Measurements from ENCODE around the gene DNAJB6.
A peak's percentile ranks its signal among the peaks of the same experiment; 100 is the strongest.

DNAJB6 gene

GRCh38 chr7:157336383-157337315 is at the start of gene DNAJB6:
Gene DNAJB6, plus strand, starts transcription at chr7:157337004. Its CDS starts 21,569 bp downstream, at chr7:157358573.
- Mint-ChIP-seq H3K4me3 (peak within 1 kb of the TSS; percentile 89), H3K4me1 (peaks cover 24% of the 10 kb centered on the region), H3K27ac (peak within 1 kb of the TSS; percentile 97), H3K36me3 (peaks cover 62% of the 10 kb centered on the region), H3K9me3 (no peaks in the 10 kb centered on the region)
- DNase-seq (ENCODE audit: low spot score in 2 of 2) (peak; percentile 94 to 98), ATAC-seq (peak; percentile 83)

DNA sequence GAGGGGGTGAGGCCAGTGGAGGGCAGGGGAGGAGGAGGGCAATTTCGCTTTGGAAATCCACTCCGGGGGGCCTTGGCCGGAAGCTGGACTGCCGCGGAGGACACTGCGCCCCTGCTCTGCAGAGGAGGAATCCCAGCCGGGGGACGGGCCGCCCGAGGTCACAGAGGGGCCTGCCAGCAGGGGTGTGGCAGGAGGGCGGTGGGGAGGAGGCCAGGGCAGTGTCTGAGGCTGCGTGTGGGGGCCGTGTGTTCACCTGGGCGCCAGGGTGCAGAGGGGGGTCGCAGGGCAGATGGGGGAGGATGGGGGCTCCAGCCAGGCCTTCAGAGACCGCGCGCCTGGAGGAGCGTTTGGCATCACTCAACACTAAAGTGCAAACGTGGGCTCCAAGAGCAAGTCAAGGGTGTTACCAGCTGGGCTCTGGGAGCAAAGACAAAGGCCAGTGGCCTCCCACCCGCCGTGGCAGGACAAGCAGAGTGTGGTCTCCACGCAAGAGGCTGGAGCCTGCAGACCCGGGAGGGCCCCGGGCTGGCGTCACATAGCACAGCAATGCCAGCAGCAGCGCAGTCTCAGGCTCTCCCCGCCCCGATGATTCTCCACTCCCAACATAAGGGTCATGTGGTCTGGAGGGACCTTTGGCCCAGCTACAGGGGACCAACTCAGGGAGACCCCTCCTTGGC is 45.3 kb upstream of the DNAJB6 start:
- DNase-seq (ENCODE audit: low spot score in 2 of 2) = no peak
- H3K4me1 Mint-ChIP-seq = peaks cover 6% of the 10 kb centered on the region
- no peaks in the 10 kb centered on the region for H3K9me3 Mint-ChIP-seq
- ATAC-seq = no peak
- peaks cover 6% of the 10 kb centered on the region for H3K36me3 Mint-ChIP-seq
- H3K27ac Mint-ChIP-seq = no peak overlapping the region
- H3K4me3 Mint-ChIP-seq = no peak overlapping the region

- H3K4me1 Mint-ChIP-seq = peaks cover 6% of the 10 kb centered on the region
- no peak for ATAC-seq
These were observed 44.5 kb upstream of the DNAJB6 start for GRCh38 chr7:157292258-157292657.

DNA sequence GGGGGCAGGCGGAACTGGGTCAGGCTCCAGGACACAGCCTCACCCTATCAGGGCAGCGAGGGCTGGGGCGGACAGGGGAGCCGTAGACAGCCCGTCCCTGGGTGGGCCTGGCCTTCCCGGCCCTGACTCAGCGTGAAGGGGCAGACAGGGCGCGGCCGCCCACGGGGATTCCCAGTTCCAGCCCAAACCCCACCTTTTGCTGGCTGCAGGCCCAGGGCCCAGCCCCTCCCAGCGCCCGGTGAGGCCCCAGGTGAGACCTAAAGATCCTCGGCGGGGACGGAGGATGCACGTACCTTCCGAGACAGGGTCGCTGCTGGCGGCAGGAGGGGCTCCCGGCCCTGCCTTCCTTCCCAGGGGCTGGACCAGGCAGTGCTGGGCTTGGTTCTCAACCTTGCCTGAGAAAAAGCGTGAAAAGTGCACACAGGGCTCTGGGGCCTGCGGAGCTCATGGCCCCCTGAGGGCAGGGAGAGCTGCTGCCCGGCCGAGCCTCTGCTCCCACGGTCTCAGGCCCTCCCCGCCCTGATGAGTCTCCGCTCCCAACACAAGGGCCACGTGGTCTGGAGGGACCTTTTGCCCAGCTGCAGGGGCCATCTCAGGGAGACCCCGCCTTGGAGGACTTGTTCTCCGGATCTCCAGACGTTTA is 43.9 kb upstream of the DNAJB6 start:
- no peaks in the 10 kb centered on the region for H3K9me3 Mint-ChIP-seq
- H3K4me1 Mint-ChIP-seq = peaks cover 11% of the 10 kb centered on the region
- no peak overlapping the region for H3K27ac Mint-ChIP-seq

More at GRCh38 chr7:157292258-157292657, 44.5 kb upstream of the DNAJB6 start:
- no peak for DNase-seq (ENCODE audit: low spot score in 2 of 2)
- Mint-ChIP-seq H3K9me3 (no peaks in the 10 kb centered on the region), H3K27ac (no peak overlapping the region), H3K36me3 (peaks cover 6% of the 10 kb centered on the region), H3K4me3 (no peak overlapping the region)

GRCh38 chr7:157293413-157293788 is 43.4 kb upstream of the DNAJB6 start:
- Mint-ChIP-seq H3K36me3 (peaks cover 8% of the 10 kb centered on the region), H3K27ac (no peak overlapping the region), H3K4me3 (no peak overlapping the region), H3K9me3 (no peaks in the 10 kb centered on the region), H3K4me1 (peaks cover 14% of the 10 kb centered on the region)
- ATAC-seq (no peak), DNase-seq (ENCODE audit: low spot score in 2 of 2) (no peak)

More for the DNA sequence above, 43.9 kb upstream of the DNAJB6 start:
- ATAC-seq = no peak
- DNase-seq (ENCODE audit: low spot score in 2 of 2) = no peak
- Mint-ChIP-seq H3K36me3 (peaks cover 6% of the 10 kb centered on the region), H3K4me3 (no peak overlapping the region)

GRCh38 chr7:157294773-157295172 is 42.0 kb upstream of the DNAJB6 start:
- ATAC-seq (no peak), DNase-seq (ENCODE audit: low spot score in 2 of 2) (no peak)
- H3K4me1 Mint-ChIP-seq = peaks cover 27% of the 10 kb centered on the region
- H3K9me3 Mint-ChIP-seq = peaks cover 4% of the 10 kb centered on the region
- H3K4me3 Mint-ChIP-seq = no peak overlapping the region
- peaks cover 16% of the 10 kb centered on the region for H3K36me3 Mint-ChIP-seq
- no peak overlapping the region for H3K27ac Mint-ChIP-seq

GRCh38 chr7:157295338-157295737 is 41.5 kb upstream of the DNAJB6 start:
- peaks cover 4% of the 10 kb centered on the region for H3K9me3 Mint-ChIP-seq
- DNase-seq (ENCODE audit: low spot score in 2 of 2) (no peak), ATAC-seq (no peak)
- H3K4me3 Mint-ChIP-seq = no peak overlapping the region
- H3K36me3 Mint-ChIP-seq = peaks cover 20% of the 10 kb centered on the region
- H3K4me1 Mint-ChIP-seq = peaks cover 28% of the 10 kb centered on the region
- no peak overlapping the region for H3K27ac Mint-ChIP-seq

DNA sequence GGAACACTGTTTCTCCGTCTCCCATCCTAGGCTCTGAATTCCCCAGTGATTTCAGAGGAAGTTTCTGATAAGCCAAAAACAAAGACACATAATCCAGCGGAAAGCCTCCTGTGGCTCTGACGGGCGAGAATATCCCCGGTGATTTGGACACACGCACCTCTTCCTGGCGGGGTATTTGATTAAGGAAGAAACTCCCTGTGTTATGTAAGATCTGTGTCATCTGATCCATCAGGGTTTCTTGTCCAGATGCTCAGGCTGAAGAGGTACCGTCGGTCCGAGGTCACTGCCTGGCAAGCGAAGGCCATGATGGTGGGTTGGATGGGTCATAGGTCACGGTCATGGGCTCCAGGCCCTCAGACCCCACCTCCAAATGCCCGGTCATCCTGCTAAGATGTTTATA is 39.6 kb upstream of the DNAJB6 start:
- H3K4me1 Mint-ChIP-seq = peaks cover 43% of the 10 kb centered on the region
- no peak overlapping the region for H3K4me3 Mint-ChIP-seq
- ATAC-seq = no peak
- H3K9me3 Mint-ChIP-seq = peaks cover 4% of the 10 kb centered on the region
- peaks cover 26% of the 10 kb centered on the region for H3K36me3 Mint-ChIP-seq
- no peak for DNase-seq (ENCODE audit: low spot score in 2 of 2)
- peak overlapping the region; percentile 79 for H3K27ac Mint-ChIP-seq

DNA sequence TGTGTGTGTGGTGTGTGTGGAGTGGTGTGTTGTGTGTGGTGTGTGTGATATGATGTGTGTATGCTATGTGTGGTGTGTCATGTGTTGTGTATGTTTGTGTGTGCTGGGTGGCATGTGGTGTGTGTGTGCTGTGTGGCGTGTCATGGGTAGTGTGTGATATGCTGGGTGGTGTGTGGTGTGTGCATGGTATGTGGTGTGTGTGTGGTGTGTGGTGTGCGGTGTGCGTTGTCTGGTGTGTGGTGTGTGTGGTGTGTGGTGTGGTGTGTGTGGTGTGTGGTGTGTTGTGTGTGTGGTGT is 37.5 kb upstream of the DNAJB6 start:
- Mint-ChIP-seq H3K4me1 (peaks cover 59% of the 10 kb centered on the region), H3K27ac (peak overlapping the region; percentile 97), H3K9me3 (peaks cover 4% of the 10 kb centered on the region), H3K4me3 (peak overlapping the region; percentile 64), H3K36me3 (peaks cover 37% of the 10 kb centered on the region)
- ATAC-seq = no peak
- DNase-seq (ENCODE audit: low spot score in 2 of 2) = no peak

DNA sequence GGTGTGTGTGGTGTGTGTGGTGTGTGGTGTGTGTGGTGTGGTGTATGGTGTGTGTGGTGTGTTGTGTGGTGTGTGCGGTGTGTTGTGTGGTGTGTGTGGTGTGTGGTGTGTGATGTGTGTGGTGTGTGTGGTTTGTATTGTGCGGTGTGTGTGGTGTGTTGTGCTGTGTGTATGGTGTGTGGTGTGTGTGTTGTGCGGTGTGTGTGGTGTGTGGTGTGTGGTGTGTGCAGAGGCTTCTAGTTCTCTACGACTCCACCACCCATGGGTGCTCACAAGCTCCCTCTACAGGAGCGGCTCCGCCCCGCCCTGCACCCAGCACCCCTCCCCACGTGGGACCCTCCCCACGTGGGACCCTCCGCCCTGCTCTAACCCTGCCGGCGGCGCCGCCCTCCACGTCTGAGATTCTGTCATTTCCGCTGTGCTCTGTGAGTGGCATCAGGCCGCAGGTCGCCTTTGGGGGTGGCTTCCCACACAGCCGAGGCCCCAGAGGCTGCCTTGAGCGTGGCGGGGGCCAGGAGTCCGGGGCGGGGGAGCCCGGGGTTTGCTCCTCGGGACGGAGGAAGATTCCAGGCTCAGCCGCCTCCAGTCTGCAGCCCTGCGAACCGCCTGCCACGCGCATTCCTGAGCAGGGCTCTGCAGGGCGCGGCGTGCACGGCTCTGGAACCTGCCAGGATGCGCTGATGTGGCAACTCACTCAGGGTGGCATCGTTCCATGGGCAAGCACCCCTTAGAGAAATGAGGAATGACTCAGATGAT is 37.0 kb upstream of the DNAJB6 start:
- Mint-ChIP-seq H3K4me3 (peak overlapping the region; percentile 64), H3K4me1 (peaks cover 59% of the 10 kb centered on the region), H3K9me3 (peaks cover 4% of the 10 kb centered on the region), H3K27ac (peak overlapping the region; percentile 97), H3K36me3 (peaks cover 37% of the 10 kb centered on the region)
- peak in 1 of 2 donors; percentile 36 for DNase-seq (ENCODE audit: low spot score in 2 of 2)
- ATAC-seq = peak; percentile 71

GRCh38 chr7:157300369-157300825 is 36.4 kb upstream of the DNAJB6 start:
- peaks cover 64% of the 10 kb centered on the region for H3K4me1 Mint-ChIP-seq
- DNase-seq (ENCODE audit: low spot score in 2 of 2) (no peak), ATAC-seq (no peak)
- peak overlapping the region; percentile 97 for H3K27ac Mint-ChIP-seq
- H3K4me3 Mint-ChIP-seq = peak overlapping the region; percentile 64
- H3K9me3 Mint-ChIP-seq = peaks cover 4% of the 10 kb centered on the region
- peaks cover 37% of the 10 kb centered on the region for H3K36me3 Mint-ChIP-seq

GRCh38 chr7:157301610-157302120 is 35.1 kb upstream of the DNAJB6 start:
- Mint-ChIP-seq H3K27ac (peak overlapping the region; percentile 97), H3K36me3 (peaks cover 43% of the 10 kb centered on the region), H3K4me1 (peaks cover 72% of the 10 kb centered on the region), H3K9me3 (peaks cover 4% of the 10 kb centered on the region), H3K4me3 (peak overlapping the region; percentile 64)
- DNase-seq (ENCODE audit: low spot score in 2 of 2) (peak in 1 of 2 donors; percentile 65), ATAC-seq (no peak)

GRCh38 chr7:157306846-157307838 is 29.7 kb upstream of the DNAJB6 start:
- peak overlapping the region; percentile 24 for H3K4me3 Mint-ChIP-seq
- no peaks in the 10 kb centered on the region for H3K9me3 Mint-ChIP-seq

More at GRCh38 chr7:157306846-157307838, 29.7 kb upstream of the DNAJB6 start:
- DNase-seq (ENCODE audit: low spot score in 2 of 2) = no peak
- ATAC-seq = no peak
- peak overlapping the region; percentile 66 for H3K27ac Mint-ChIP-seq
- H3K4me1 Mint-ChIP-seq = peaks cover 54% of the 10 kb centered on the region
- peaks cover 19% of the 10 kb centered on the region for H3K36me3 Mint-ChIP-seq

Data from stimulated activated effector memory CD8-positive, alpha-beta T cell treated with anti-CD3 and anti-CD28 coated beads, Interleukin-12 subunit alpha, Interleukin-12 subunit beta, amount 100 ng/mL, for 72 hours (primary cell).